Measurements from ENCODE around the gene REV3L.

- TF ChIP-seq POLR2A (IDR thresholded peaks at IDR 0.05; ENCODE audit: low read depth, low read length) (no peak), CTCF (IDR thresholded peaks at IDR 0.05; ENCODE audit: extremely low read depth in 1 of 2, insufficient read depth in 1 of 2, low read depth in 1 of 2, low read length in 2 of 2) (no peak)
Observed at GRCh38 chr6:111291336-111292259, 191.4 kb downstream of the REV3L start.

Data from endothelial cell of umbilical vein (primary cell).